ENCODE results near the gene CHRDL2.
A peak's percentile ranks its signal among the peaks of the same experiment; 100 is the strongest.

CHRDL2 gene

DNA sequence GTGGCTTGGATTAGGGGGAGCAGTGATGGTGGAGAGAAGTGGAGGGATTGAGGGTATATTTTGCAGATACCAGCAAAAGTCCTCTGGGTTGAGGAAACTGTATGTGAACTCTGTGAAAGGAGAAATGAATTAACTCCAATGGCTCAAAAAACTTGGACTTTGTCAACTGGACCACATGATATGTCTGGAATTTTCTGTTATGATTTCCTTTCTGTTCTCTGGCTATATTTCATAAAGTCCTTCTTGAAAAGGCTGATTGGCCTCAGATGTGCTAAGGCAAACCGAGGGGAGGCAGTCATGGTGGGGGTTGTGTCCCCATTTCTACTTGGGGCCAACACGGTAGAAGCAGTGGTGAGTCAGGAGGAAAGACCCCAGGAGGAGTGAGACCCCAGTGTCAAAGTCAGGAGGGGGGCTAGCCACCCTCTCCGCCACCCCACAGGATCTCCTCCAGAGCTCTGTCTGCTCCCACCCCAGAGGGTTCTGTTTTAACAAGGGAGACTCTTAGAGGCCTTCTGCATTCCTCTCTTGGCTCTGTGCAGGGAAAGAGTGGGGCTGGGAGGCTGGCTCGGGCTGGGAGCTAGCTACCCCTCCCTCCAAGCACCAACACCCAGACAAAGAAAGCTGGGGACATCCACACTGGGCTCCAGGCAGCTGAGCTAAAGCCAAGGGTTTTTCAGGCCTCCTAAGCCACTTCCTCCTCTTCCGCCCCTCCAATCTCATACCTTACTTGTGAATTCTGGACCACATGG is 13.8 kb downstream of the CHRDL2 start:
- Histone ChIP-seq H3K4me3 (ENCODE audit: low read length in 2 of 2) (no peak overlapping the region), H3K9me3 (ENCODE audit: control insufficient read depth in 2 of 2, low read length in 2 of 2) (no peaks in the 10 kb centered on the region), H3K27me3 (ENCODE audit: control insufficient read depth in 2 of 2, insufficient read depth in 2 of 2, low read length in 2 of 2) (no peaks in the 10 kb centered on the region), H3K36me3 (ENCODE audit: control insufficient read depth in 2 of 2, insufficient read depth in 2 of 2, low read length in 2 of 2) (no peaks in the 10 kb centered on the region), H3K9ac (ENCODE audit: low read depth in 1 of 2, low read length in 2 of 2) (no peak overlapping the region), H3K4me1 (ENCODE audit: control insufficient read depth in 2 of 2, insufficient read depth in 2 of 2, low read length in 2 of 2) (peaks cover 4 to 6% of the 10 kb centered on the region in 2 donors), H3K27ac (ENCODE audit: low read depth in 2 of 2, low read length in 2 of 2) (peak overlapping the region in 1 of 2 donors; percentile 32)

DNA sequence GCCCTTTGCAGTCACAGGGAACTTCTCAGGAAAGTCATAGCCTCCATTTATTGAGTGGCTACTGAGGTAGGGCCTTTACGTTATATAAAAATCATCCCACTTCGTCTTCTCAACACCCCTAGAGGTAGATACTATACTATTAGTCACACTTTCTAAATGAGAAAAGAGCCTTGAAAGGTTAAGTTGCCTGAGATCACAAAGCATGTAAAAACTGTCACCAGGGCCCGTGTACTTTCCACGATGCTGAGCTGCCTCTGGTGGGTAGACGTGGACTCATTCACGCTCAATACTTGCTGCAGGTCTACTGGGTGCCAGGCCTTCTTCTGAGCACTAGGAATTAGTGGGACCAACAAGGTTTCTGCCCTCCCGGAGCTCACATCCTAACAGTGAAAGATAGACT is 16.3 kb downstream of the CHRDL2 start:
- Histone ChIP-seq H3K9ac (ENCODE audit: low read depth in 1 of 2, low read length in 2 of 2) (no peak overlapping the region), H3K36me3 (ENCODE audit: control insufficient read depth in 2 of 2, insufficient read depth in 2 of 2, low read length in 2 of 2) (no peaks in the 10 kb centered on the region), H3K9me3 (ENCODE audit: control insufficient read depth in 2 of 2, low read length in 2 of 2) (no peaks in the 10 kb centered on the region), H3K27ac (ENCODE audit: low read depth in 2 of 2, low read length in 2 of 2) (no peak overlapping the region), H3K4me3 (ENCODE audit: low read length in 2 of 2) (no peak overlapping the region), H3K27me3 (ENCODE audit: control insufficient read depth in 2 of 2, insufficient read depth in 2 of 2, low read length in 2 of 2) (no peaks in the 10 kb centered on the region), H3K4me1 (ENCODE audit: control insufficient read depth in 2 of 2, insufficient read depth in 2 of 2, low read length in 2 of 2) (no peaks in the 10 kb centered on the region)

DNA sequence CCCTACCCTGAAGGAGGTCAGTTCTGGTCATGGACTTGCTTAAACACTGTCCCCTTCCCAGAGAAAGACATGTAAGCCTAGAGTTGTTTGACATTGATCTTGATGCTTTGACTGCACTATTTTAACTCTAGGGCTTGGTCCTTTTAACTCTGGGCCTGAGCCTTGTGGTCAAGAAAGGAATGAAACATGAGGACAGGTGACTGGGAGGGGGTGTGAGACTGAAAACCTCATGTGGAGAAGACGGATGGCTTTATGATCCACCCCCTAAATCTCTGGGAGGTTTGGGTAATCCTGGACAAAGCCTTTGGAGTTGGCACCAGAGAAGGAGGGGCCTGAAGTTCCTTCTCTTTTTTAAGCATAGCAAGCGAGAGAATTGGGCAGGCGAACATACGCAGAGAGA is 17.5 kb downstream of the CHRDL2 start:
- Histone ChIP-seq H3K27me3 (ENCODE audit: control insufficient read depth in 2 of 2, insufficient read depth in 2 of 2, low read length in 2 of 2) (no peaks in the 10 kb centered on the region), H3K4me1 (ENCODE audit: control insufficient read depth in 2 of 2, insufficient read depth in 2 of 2, low read length in 2 of 2) (no peaks in the 10 kb centered on the region), H3K4me3 (ENCODE audit: low read length in 2 of 2) (no peak overlapping the region), H3K36me3 (ENCODE audit: control insufficient read depth in 2 of 2, insufficient read depth in 2 of 2, low read length in 2 of 2) (no peaks in the 10 kb centered on the region), H3K9me3 (ENCODE audit: control insufficient read depth in 2 of 2, low read length in 2 of 2) (no peaks in the 10 kb centered on the region), H3K9ac (ENCODE audit: low read depth in 1 of 2, low read length in 2 of 2) (no peak overlapping the region), H3K27ac (ENCODE audit: low read depth in 2 of 2, low read length in 2 of 2) (no peak overlapping the region)

DNA sequence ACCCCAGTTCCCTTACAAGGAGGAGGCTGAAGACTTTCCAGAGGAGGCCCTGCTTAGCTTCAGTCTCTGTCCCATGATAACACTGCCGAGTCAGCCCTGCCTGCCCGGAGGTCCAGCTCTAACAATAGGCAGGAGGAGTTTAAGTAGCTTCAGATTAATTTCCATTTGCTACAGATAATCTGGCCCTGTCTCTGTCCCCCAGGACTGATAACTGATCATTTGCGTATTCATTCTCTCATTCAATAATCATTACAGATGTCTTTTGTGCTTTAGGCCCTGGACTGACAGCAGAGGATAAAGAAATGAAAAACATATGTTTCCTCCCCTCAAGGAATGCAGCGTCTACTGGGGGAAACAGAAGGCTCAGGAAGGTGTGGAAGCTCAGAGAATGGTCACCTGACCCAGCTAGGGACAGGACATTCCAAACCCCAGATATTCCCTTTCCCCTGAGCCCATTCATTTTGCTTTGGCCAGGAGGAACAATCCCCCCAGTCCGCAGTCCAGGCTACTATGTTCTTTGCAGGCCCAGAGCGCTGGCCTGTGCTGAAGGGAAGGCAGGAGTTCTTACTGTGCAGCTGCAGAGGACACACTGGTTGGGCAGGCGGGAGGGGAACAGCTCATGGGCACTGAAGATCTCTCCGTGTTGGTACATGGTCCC is 20.8 kb downstream of the CHRDL2 start:
- Histone ChIP-seq H3K9ac (ENCODE audit: low read depth in 1 of 2, low read length in 2 of 2) (no peak overlapping the region), H3K4me1 (ENCODE audit: control insufficient read depth in 2 of 2, insufficient read depth in 2 of 2, low read length in 2 of 2) (no peaks in the 10 kb centered on the region), H3K27ac (ENCODE audit: low read depth in 2 of 2, low read length in 2 of 2) (no peak overlapping the region), H3K27me3 (ENCODE audit: control insufficient read depth in 2 of 2, insufficient read depth in 2 of 2, low read length in 2 of 2) (no peaks in the 10 kb centered on the region), H3K36me3 (ENCODE audit: control insufficient read depth in 2 of 2, insufficient read depth in 2 of 2, low read length in 2 of 2) (no peaks in the 10 kb centered on the region), H3K9me3 (ENCODE audit: control insufficient read depth in 2 of 2, low read length in 2 of 2) (no peaks in the 10 kb centered on the region), H3K4me3 (ENCODE audit: low read length in 2 of 2) (no peak overlapping the region)

DNA sequence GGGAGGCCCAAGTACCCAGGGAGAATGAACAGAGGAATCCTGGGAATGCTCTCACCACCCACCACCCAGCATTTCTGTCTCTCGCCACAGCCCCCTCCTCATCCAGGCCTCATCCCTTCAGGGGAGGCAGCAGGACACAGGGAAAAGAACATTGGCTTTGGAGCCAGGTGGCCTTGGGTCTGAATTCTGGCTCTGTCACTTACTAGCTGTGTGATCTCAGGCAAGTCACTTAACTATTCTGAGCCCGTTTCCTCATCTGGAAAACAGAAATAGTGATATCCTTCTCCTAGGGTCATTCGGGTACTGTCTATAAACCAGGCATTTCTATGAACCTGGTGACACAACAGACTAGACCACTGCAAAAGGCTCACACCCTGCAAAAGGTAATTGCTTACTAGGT is 22.1 kb downstream of the CHRDL2 start:
- Histone ChIP-seq H3K9ac (ENCODE audit: low read depth in 1 of 2, low read length in 2 of 2) (no peak overlapping the region), H3K36me3 (ENCODE audit: control insufficient read depth in 2 of 2, insufficient read depth in 2 of 2, low read length in 2 of 2) (no peaks in the 10 kb centered on the region), H3K4me1 (ENCODE audit: control insufficient read depth in 2 of 2, insufficient read depth in 2 of 2, low read length in 2 of 2) (no peaks in the 10 kb centered on the region), H3K27ac (ENCODE audit: low read depth in 2 of 2, low read length in 2 of 2) (no peak overlapping the region), H3K9me3 (ENCODE audit: control insufficient read depth in 2 of 2, low read length in 2 of 2) (no peaks in the 10 kb centered on the region), H3K27me3 (ENCODE audit: control insufficient read depth in 2 of 2, insufficient read depth in 2 of 2, low read length in 2 of 2) (no peaks in the 10 kb centered on the region), H3K4me3 (ENCODE audit: low read length in 2 of 2) (no peak overlapping the region)

DNA sequence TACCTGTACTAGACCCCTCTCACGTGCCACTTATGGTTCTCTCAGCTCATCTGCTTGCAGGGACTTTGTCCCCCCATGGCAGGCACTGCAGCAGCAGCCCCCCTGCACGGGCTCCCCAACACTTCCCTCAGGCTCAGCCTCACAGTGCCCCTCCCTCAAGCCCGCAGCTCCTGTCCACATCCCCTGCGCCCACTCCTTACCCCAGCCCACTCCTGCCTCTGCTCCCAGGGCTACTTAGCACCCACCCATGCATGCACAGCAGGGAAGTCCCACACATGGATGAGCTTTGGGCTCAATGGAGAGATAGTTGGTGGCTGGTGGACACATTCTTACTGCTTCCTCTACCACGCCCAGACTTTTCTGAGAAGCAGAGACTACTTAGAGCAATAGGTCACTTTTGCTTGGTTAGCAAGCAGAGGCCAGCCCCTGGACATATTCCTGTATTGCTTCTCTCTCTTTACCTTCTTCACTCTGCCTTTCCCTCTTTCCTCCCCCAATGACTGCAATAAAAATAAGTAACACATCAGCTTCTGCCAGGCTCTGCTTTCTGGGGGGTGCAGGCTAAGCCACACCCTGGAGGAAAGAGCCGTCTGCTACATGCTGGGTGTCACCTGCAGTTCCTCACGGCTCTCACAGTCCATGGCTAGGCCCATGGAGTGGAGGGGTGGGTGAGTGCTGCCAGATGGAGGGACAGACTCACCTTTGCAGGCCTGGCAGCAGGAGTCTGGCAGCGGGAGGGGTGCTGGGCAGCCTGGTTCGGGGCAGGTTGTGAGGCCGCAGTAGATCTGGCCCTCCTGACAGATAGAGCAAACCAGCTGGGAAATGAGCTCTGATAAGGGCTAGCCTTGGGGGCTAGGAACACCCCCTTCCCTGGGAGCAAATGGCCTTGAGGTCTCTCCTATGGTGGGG is 23.4 kb downstream of the CHRDL2 start:
- Histone ChIP-seq H3K36me3 (ENCODE audit: control insufficient read depth in 2 of 2, insufficient read depth in 2 of 2, low read length in 2 of 2) (no peaks in the 10 kb centered on the region), H3K9ac (ENCODE audit: low read depth in 1 of 2, low read length in 2 of 2) (peak overlapping the region in 1 of 2 donors; percentile 10), H3K4me1 (ENCODE audit: control insufficient read depth in 2 of 2, insufficient read depth in 2 of 2, low read length in 2 of 2) (no peaks in the 10 kb centered on the region), H3K9me3 (ENCODE audit: control insufficient read depth in 2 of 2, low read length in 2 of 2) (no peaks in the 10 kb centered on the region), H3K27ac (ENCODE audit: low read depth in 2 of 2, low read length in 2 of 2) (no peak overlapping the region), H3K4me3 (ENCODE audit: low read length in 2 of 2) (no peak overlapping the region), H3K27me3 (ENCODE audit: control insufficient read depth in 2 of 2, insufficient read depth in 2 of 2, low read length in 2 of 2) (no peaks in the 10 kb centered on the region)

DNA sequence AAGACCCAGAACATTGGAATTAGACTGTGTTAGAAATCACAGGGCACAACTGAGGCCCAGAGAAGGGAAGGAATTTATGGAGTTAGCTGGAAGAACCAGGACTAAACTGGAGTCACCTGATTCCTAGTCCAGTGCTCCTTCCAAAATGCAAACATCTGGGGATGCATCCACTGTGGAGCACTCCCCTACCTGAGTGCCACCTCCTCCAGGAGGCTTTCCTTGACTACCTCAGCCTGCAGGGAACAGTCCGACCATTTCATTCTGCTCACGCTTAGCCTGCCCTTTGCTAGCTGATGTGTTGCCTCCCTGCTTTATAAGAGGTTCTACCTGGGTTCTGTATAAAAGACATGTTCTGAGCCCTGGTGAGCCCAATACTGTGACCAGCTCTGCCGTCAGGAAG is 24.0 kb downstream of the CHRDL2 start:
- Histone ChIP-seq H3K27me3 (ENCODE audit: control insufficient read depth in 2 of 2, insufficient read depth in 2 of 2, low read length in 2 of 2) (no peaks in the 10 kb centered on the region), H3K27ac (ENCODE audit: low read depth in 2 of 2, low read length in 2 of 2) (no peak overlapping the region), H3K4me1 (ENCODE audit: control insufficient read depth in 2 of 2, insufficient read depth in 2 of 2, low read length in 2 of 2) (no peaks in the 10 kb centered on the region), H3K36me3 (ENCODE audit: control insufficient read depth in 2 of 2, insufficient read depth in 2 of 2, low read length in 2 of 2) (no peaks in the 10 kb centered on the region), H3K9me3 (ENCODE audit: control insufficient read depth in 2 of 2, low read length in 2 of 2) (no peaks in the 10 kb centered on the region), H3K4me3 (ENCODE audit: low read length in 2 of 2) (no peak overlapping the region), H3K9ac (ENCODE audit: low read depth in 1 of 2, low read length in 2 of 2) (peak overlapping the region in 1 of 2 donors; percentile 10)

DNA sequence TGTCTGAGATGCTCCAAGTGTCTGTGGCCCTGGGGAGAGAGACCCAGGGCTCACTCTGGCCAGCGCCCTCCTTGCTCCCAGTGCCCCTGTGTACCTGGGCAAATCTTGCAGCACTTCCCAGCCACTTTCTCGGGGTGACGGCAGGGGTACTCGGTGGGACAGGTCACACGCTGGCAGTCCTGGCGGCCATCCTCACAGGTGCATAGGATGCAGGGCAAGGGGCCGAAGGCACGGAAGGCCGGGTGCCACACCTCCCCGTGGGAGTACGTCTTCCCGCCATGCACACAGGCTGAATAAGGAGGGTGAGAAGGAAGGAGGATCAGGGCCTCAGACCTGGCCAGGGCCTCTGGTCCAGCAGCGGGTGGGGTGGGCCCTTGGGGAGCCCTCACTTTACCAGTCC is 28.0 kb downstream of the CHRDL2 start:
- Histone ChIP-seq H3K9ac (ENCODE audit: low read depth in 1 of 2, low read length in 2 of 2) (no peak overlapping the region), H3K4me3 (ENCODE audit: low read length in 2 of 2) (no peak overlapping the region), H3K27me3 (ENCODE audit: control insufficient read depth in 2 of 2, insufficient read depth in 2 of 2, low read length in 2 of 2) (no peaks in the 10 kb centered on the region), H3K36me3 (ENCODE audit: control insufficient read depth in 2 of 2, insufficient read depth in 2 of 2, low read length in 2 of 2) (no peaks in the 10 kb centered on the region), H3K4me1 (ENCODE audit: control insufficient read depth in 2 of 2, insufficient read depth in 2 of 2, low read length in 2 of 2) (no peaks in the 10 kb centered on the region), H3K9me3 (ENCODE audit: control insufficient read depth in 2 of 2, low read length in 2 of 2) (no peaks in the 10 kb centered on the region), H3K27ac (ENCODE audit: low read depth in 2 of 2, low read length in 2 of 2) (no peak overlapping the region)

DNA sequence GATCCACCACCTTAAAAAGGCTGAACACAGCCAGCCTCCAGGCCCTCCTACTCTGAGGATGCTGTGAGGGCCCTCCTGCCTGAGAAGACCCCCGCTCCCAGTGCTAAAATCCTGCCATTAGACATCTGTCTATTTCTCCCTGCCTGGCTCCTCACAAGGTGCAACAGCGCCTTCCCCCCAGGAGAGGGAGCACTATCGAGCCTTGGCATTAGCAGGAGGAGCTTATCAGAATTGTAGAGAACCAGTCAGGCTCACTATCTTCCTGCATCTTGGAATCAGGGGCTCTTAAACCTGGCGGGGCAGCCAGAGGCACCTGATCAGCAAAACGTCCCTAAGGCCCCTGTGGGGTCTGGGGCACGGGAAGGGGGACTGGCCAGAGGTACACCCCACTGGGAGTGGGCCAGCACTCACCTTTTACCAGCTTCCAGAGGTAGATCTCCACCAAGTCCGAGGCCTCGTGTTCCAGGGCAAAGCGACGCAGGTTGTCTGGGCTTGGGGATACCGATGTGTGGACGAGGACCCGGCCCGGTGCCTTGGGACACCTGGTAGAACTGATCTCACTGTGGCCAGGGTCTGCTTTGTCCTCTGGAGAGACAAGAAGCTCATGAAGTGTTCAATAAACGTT is 28.7 kb downstream of the CHRDL2 start:
- H3K4me1 ChIP-seq (ENCODE audit: control insufficient read depth in 2 of 2, insufficient read depth in 2 of 2, low read length in 2 of 2), result no peaks in the 10 kb centered on the region
- no peak overlapping the region for H3K4me3 ChIP-seq (ENCODE audit: low read length in 2 of 2)
- no peaks in the 10 kb centered on the region for H3K36me3 ChIP-seq (ENCODE audit: control insufficient read depth in 2 of 2, insufficient read depth in 2 of 2, low read length in 2 of 2)
- H3K27ac ChIP-seq (ENCODE audit: low read depth in 2 of 2, low read length in 2 of 2), result no peak overlapping the region
- no peaks in the 10 kb centered on the region for H3K27me3 ChIP-seq (ENCODE audit: control insufficient read depth in 2 of 2, insufficient read depth in 2 of 2, low read length in 2 of 2)
- H3K9me3 ChIP-seq (ENCODE audit: control insufficient read depth in 2 of 2, low read length in 2 of 2), result no peaks in the 10 kb centered on the region
- H3K9ac ChIP-seq (ENCODE audit: low read depth in 1 of 2, low read length in 2 of 2), result no peak overlapping the region
